GM12878 (cell line): Measurements from ENCODE around the gene LGI2. TPM values are rescaled to one million over a fixed set of nuclear protein-coding genes. Genes with fewer than 3 reads are reported as not detected.

Experiments
- ATAC-seq: fragments of 200-7000 bp; cut with Tn5 transposase; 3 replicates; pipeline ENCODE4 v1.9.1; 2020; ENCODE audit warnings: mild to moderate bottlenecking, moderate library complexity
- BruUV-seq: library from RNA; stranded (reverse); fragments of 400-500 nt; replicated peaks from 2 replicates; lab custom pipeline; 2021; lab: Mats Ljungman, UMichigan
- CTCF ChIA-PET: fragments of 300-600 bp; sonication (Branson Sonifier 250); formaldehyde crosslinking; extraction: SDS; loops from one replicate; lab custom pipeline; 2021; ENCODE audit warnings: inconsistent platforms; lab: Yijun Ruan, JAX
- POLR2A ChIA-PET: fragments of 350-600 bp; formaldehyde crosslinking; extraction: SDS; loops from one replicate; lab custom pipeline; 2021; ENCODE audit warnings: inconsistent platforms; lab: Charles Lee
- RAD21 ChIA-PET: fragments of 300-600 bp; sonication (Branson Sonifier 250); formaldehyde crosslinking; loops from one replicate; lab custom pipeline; 2023; ENCODE audit warnings: antibody characterized with exemption; ENCODE audit not compliant: unreplicated experiment; lab: Charles Lee
- SMC1A ChIA-PET: fragments of 300-600 bp; sonication (Branson Sonifier 250); formaldehyde crosslinking; loops from one replicate; lab custom pipeline; 2023; ENCODE audit not compliant: unreplicated experiment, uncharacterized antibody; lab: Charles Lee
- DNase-seq: peaks from one replicate; pipeline ENCODE4 v3.0.0-alpha.2; 2011; ENCODE audit warnings: low read depth, low spot score
- FAIRE-seq: peaks from 3 replicates; lab custom pipeline; 2011; peaks lifted over from hg19 to GRCh38; lab: Jason Lieb, UNC
- H2AFZ ChIP-seq: 2 replicates; pipeline ENCODE4 v1.6.0; 2011; ENCODE audit warnings: low read depth, low read length, control low read depth; ENCODE audit not compliant: control insufficient read depth
- H3K27ac ChIP-seq: 2 replicates; pipeline ENCODE4 v1.5.1; 2011; ENCODE audit warnings: control low read depth; ENCODE audit not compliant: control insufficient read depth, insufficient read depth
- H3K27me3 ChIP-seq, 2 experiments: replicated peaks in 1 of 2; 2 replicates each; pipeline versions ENCODE4 v1.6.0 to v1.6.1; 2011; ENCODE audit warnings: low read length in 1 of 2; ENCODE audit not compliant: control insufficient read depth in 2 of 2, insufficient read depth in 2 of 2
- H3K36me3 ChIP-seq, 2 experiments: 2 replicates each; pipeline ENCODE4 v1.5.1; 2011; ENCODE audit warnings: low read length in 1 of 2; ENCODE audit not compliant: control insufficient read depth in 2 of 2, insufficient read depth in 2 of 2
- H3K4me1 ChIP-seq: 2 replicates; pipeline ENCODE4 v1.6.1; 2011; ENCODE audit warnings: mild to moderate bottlenecking, low read length, moderate library complexity, mixed read lengths; ENCODE audit not compliant: control insufficient read depth, insufficient read depth
- H3K4me2 ChIP-seq: 2 replicates; pipeline ENCODE4 v1.6.0; 2011; ENCODE audit warnings: control low read depth; ENCODE audit not compliant: control insufficient read depth, insufficient read depth
- H3K4me3 ChIP-seq: fragments of 200-600 bp; sonication (generic); 2 replicates; pipeline ENCODE4 v1.5.1; 2016
- H3K79me2 ChIP-seq: 2 replicates; pipeline ENCODE4 v1.6.0; 2011; ENCODE audit warnings: low read length; ENCODE audit not compliant: control insufficient read depth, insufficient read depth
- H3K9ac ChIP-seq: 2 replicates; pipeline ENCODE4 v1.8.0; 2011; ENCODE audit warnings: low read length, control low read depth, mixed read lengths; ENCODE audit not compliant: control insufficient read depth, insufficient read depth
- H3K9me3 ChIP-seq: replicated peaks from 3 replicates; pipeline ENCODE4 v1.5.1; 2011; ENCODE audit warnings: mild to moderate bottlenecking, low read length; ENCODE audit not compliant: control insufficient read depth, insufficient read depth
- H4K20me1 ChIP-seq: 2 replicates; pipeline ENCODE4 v1.6.0; 2011; ENCODE audit not compliant: control insufficient read depth, insufficient read depth
- CHD2 ChIP-seq: IDR thresholded peaks from 2 replicates; pipeline ENCODE4 v1.6.1; 2011; ENCODE audit warnings: low read depth, low read length, improper control_type of control experiment, borderline replicate concordance
- GABPA ChIP-seq: IDR thresholded peaks from 2 replicates; pipeline ENCODE4 v1.6.1; 2014; ENCODE audit warnings: antibody characterized with exemption, low read depth, mild to moderate bottlenecking, inconsistent platforms
- IKZF1 ChIP-seq: fragments of 450-650 bp; conservative IDR thresholded peaks from 2 replicates; pipeline ENCODE4 v1.6.1; 2017; ENCODE audit warnings: antibody characterized with exemption, mild to moderate bottlenecking
- JUND ChIP-seq: IDR thresholded peaks from 2 replicates; pipeline ENCODE4 v1.6.1; 2012; ENCODE audit warnings: low read depth, mild to moderate bottlenecking, low read length, improper control_type of control experiment, moderate library complexity
- NFXL1 ChIP-seq: fragments of 450-650 bp; IDR thresholded peaks from 2 replicates; pipeline ENCODE4 v1.6.1; 2017; ENCODE audit warnings: antibody characterized with exemption, mild to moderate bottlenecking, borderline replicate concordance
- NR2C2 ChIP-seq: IDR thresholded peaks from 2 replicates; pipeline ENCODE4 v1.6.1; 2011; ENCODE audit warnings: borderline replicate concordance, low read depth; ENCODE audit not compliant: control insufficient read depth, insufficient read length
- RB1 ChIP-seq: fragments of 450-650 bp; formaldehyde crosslinking; IDR thresholded peaks from 2 replicates; pipeline ENCODE4 v1.6.1; 2017; ENCODE audit warnings: mild to moderate bottlenecking, borderline replicate concordance
- RCOR1 ChIP-seq: conservative IDR thresholded peaks from 2 replicates; pipeline ENCODE4 v1.6.1; 2012; ENCODE audit warnings: low read depth, low read length, improper control_type of control experiment
- SIX5 ChIP-seq: IDR thresholded peaks from 2 replicates; pipeline ENCODE4 v1.6.1; 2011; ENCODE audit warnings: mild to moderate bottlenecking, low read depth, low read length, moderate library complexity; ENCODE audit not compliant: severe bottlenecking
- SMAD1 ChIP-seq: fragments of 450-650 bp; IDR thresholded peaks from 2 replicates; pipeline ENCODE4 v1.6.1; 2018; ENCODE audit warnings: mild to moderate bottlenecking, low read depth; ENCODE audit not compliant: partially characterized antibody
- SMC3 ChIP-seq: IDR thresholded peaks from 2 replicates; pipeline ENCODE4 v1.6.1; 2011; ENCODE audit warnings: low read length, improper control_type of control experiment, borderline replicate concordance
- TAF1 ChIP-seq: IDR thresholded peaks from 2 replicates; pipeline ENCODE4 v1.6.1; 2011; ENCODE audit warnings: mild to moderate bottlenecking, low read depth, low read length, borderline replicate concordance
- ZNF217 ChIP-seq: fragments of 450-650 bp; IDR thresholded peaks from 2 replicates; pipeline ENCODE4 v1.6.1; 2017; ENCODE audit warnings: antibody characterized with exemption, mild to moderate bottlenecking
- WGBS: methylation state at CpG from one replicate; pipeline ENCODE4 v1.1.6; 2016; ENCODE audit warnings: low lambda C conversion rate; ENCODE audit not compliant: insufficient replicate concordance, insufficient coverage; ENCODE audit errors: missing lambda C conversion rate; 5-methylcytosine and 5-hydroxymethylcytosine counted together
- in situ Hi-C: fragments of 300-500 bp; cut with MboI; formaldehyde crosslinking; loops from 9 replicates; pipeline ENCODE4 v1.14.3; 2018; ENCODE audit warnings: mixed read lengths
- intact Hi-C: fragments of 100-400 bp; cut with micrococcal nuclease; formaldehyde crosslinking; loops from one replicate; pipeline ENCODE4 v1.14.2; 2022; ENCODE audit not compliant: unreplicated experiment
- polyA plus RNA-seq, 11 experiments: library from polyadenylated mRNA; depleted of rRNA in 4 of 11; unstranded in 6 of 11; stranded (reverse) in 5 of 11; fragments of >200 nt; fragmentation: Nextera tagmentation in 4 of 11; fragmentation: Illumina TruSeq in 1 of 11; extraction: Ambion mirVana in 4 of 11; extraction: Trizol in 1 of 11; gene quantifications; 1 replicate in 1 of 11; 2 replicates in 10 of 11; pipeline versions ENCODE4 v1.2.1 to v1.2.3, GENCODE V29; 2011 to 2016; ENCODE audit warnings: inconsistent platforms in 2 of 11, missing spikeins in 2 of 11, low read depth in 1 of 11
- total RNA-seq, 4 experiments: library from RNA; depleted of rRNA in 3 of 4; stranded (reverse); fragments of >200 nt in 3 of 4; fragmentation: Illumina TruSeq in 1 of 4; extraction: Trizol in 1 of 4; gene quantifications; 2 replicates each; pipeline versions ENCODE4 v1.2.1 to v1.2.3, GENCODE V29; 2013 to 2021
- TF ChIP-seq, protein P1 (sequence below): fragments of 450-650 bp; formaldehyde crosslinking; IDR thresholded peaks from 2 replicates; pipeline ENCODE4 v1.5.0; 2022; ENCODE audit warnings: mild to moderate bottlenecking, missing genetic modification characterization
- TF ChIP-seq, protein P2 (sequence below): fragments of 450-650 bp; IDR thresholded peaks from 2 replicates; pipeline ENCODE4 v1.6.1; 2017; ENCODE audit warnings: mild to moderate bottlenecking, low read depth, inconsistent platforms; ENCODE audit not compliant: poor library complexity, severe bottlenecking

LGI2 gene
- total and polyA plus RNA-seq, 10 of the 15 experiments (the other 5 are each of a cell fraction or from before 2014, with no cell fraction given) = not detected

DNA sequence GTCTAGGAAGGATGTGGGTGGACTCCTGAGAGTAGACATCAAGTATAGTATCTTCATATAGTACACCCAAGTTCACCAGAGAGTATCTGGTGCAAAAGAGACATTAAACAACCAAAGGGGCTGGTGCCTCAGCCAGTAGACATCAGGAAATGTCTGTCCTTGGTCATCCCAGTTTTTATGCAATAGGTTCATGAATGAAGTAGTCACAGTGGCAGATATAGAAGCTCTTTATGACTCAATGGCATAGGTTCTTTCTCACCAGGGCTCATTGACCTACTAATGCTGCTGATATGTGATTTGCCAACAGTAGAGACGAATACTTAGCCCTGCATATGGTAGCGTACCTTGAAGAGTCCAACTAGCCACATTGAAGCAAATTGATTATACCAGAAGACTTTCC is 72.9 kb downstream of the LGI2 start (continued):
- TF ChIP-seq SMAD1 = no peak
- no peak for TF ChIP-seq SMC3
- TF ChIP-seq CHD2 = no peak
- TF ChIP-seq, protein P1, sequence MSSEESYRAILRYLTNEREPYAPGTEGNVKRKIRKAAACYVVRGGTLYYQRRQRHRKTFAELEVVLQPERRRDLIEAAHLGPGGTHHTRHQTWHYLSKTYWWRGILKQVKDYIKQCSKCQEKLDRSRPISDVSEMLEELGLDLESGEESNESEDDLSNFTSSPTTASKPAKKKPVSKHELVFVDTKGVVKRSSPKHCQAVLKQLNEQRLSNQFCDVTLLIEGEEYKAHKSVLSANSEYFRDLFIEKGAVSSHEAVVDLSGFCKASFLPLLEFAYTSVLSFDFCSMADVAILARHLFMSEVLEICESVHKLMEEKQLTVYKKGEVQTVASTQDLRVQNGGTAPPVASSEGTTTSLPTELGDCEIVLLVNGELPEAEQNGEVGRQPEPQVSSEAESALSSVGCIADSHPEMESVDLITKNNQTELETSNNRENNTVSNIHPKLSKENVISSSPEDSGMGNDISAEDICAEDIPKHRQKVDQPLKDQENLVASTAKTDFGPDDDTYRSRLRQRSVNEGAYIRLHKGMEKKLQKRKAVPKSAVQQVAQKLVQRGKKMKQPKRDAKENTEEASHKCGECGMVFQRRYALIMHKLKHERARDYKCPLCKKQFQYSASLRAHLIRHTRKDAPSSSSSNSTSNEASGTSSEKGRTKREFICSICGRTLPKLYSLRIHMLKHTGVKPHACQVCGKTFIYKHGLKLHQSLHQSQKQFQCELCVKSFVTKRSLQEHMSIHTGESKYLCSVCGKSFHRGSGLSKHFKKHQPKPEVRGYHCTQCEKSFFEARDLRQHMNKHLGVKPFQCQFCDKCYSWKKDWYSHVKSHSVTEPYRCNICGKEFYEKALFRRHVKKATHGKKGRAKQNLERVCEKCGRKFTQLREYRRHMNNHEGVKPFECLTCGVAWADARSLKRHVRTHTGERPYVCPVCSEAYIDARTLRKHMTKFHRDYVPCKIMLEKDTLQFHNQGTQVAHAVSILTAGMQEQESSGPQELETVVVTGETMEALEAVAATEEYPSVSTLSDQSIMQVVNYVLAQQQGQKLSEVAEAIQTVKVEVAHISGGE (CRISPR knock-in tag) = no peak

DNA sequence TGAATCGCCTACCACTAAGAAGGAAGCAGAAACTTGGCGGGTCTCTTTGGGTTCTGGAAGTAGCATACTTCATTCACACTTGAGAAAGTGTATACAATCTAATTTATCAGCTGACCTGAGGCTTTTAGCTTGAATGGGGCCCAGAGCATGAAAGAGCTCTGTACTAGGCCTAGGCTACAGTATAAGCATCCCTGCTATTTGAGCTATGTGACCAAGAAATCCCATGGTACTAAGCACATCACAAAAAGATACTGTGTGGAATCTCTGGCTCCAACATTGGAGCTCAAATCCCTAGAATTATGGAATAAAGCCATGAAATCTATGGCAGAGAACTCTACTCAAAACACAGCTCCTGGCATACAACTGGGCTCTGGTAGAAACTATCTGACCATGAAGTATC is 74.0 kb downstream of the LGI2 start:
- WGBS = 17% methylated on average over 2 of the region's 2 CpGs
- H2AFZ ChIP-seq = no peak overlapping the region

More for the DNA sequence above, 74.0 kb downstream of the LGI2 start:
- intact Hi-C loops (no loop called here), in situ Hi-C loops (no loop called here)
- Histone ChIP-seq H3K4me2 (no peak overlapping the region), H3K4me3 (no peak overlapping the region), H3K27me3 (no peaks in the 10 kb centered on the region), H3K9ac (no peak overlapping the region), H3K36me3 (no peaks in the 10 kb centered on the region), H4K20me1 (no peaks in the 10 kb centered on the region), H3K79me2 (no peaks in the 10 kb centered on the region), H3K9me3 (no peaks in the 10 kb centered on the region; the same call in 2 of the 3 replicates), H3K4me1 (no peaks in the 10 kb centered on the region), H3K27ac (no peak overlapping the region)
- ChIA-PET POLR2A (no interaction called here), SMC1A (interaction anchor here (0.9 kb wide), 1 partner anchor 34 kb away, joined by 3 read pairs; no protein-coding TSS in a partner anchor), CTCF (interaction anchor here (2.3 kb wide), 1 partner anchor 24 kb away, joined by 9 read pairs; no protein-coding TSS in a partner anchor), RAD21 (no interaction called here)
- no TSS peak for BruUV-seq
- FAIRE-seq (no peak), ATAC-seq (no peak), DNase-seq (no peak)
- TF ChIP-seq JUND (no peak), TAF1 (no peak), RB1 (no peak), NFXL1 (no peak), ZNF217 (no peak), RCOR1 (no peak), GABPA (no peak), NR2C2 (no peak), IKZF1 (no peak), SIX5 (no peak)
- TF ChIP-seq, protein P2, sequence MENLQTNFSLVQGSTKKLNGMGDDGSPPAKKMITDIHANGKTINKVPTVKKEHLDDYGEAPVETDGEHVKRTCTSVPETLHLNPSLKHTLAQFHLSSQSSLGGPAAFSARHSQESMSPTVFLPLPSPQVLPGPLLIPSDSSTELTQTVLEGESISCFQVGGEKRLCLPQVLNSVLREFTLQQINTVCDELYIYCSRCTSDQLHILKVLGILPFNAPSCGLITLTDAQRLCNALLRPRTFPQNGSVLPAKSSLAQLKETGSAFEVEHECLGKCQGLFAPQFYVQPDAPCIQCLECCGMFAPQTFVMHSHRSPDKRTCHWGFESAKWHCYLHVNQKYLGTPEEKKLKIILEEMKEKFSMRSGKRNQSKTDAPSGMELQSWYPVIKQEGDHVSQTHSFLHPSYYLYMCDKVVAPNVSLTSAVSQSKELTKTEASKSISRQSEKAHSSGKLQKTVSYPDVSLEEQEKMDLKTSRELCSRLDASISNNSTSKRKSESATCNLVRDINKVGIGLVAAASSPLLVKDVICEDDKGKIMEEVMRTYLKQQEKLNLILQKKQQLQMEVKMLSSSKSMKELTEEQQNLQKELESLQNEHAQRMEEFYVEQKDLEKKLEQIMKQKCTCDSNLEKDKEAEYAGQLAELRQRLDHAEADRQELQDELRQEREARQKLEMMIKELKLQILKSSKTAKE = no peak
